WTC11 (cell line): ENCODE data around the gene OPN1MW3.
"Not testable (repeated sequence)": the region's sequence is repeated elsewhere in the genome, so short reads cannot be mapped to it uniquely, and the experiment has no call there.

Source experiments
- JUN ChIP-seq: sonication (generic); formaldehyde crosslinking; IDR thresholded peaks from 2 replicates; pipeline ENCODE4 v1.8.0; 2023; ENCODE audit warnings: mild to moderate bottlenecking, missing genetic modification reagents
- TF ChIP-seq, protein P1 (sequence below): sonication (generic); formaldehyde crosslinking; IDR thresholded peaks from 2 replicates; pipeline ENCODE4 v1.8.0; 2022; ENCODE audit warnings: mild to moderate bottlenecking, missing genetic modification reagents

DNA sequence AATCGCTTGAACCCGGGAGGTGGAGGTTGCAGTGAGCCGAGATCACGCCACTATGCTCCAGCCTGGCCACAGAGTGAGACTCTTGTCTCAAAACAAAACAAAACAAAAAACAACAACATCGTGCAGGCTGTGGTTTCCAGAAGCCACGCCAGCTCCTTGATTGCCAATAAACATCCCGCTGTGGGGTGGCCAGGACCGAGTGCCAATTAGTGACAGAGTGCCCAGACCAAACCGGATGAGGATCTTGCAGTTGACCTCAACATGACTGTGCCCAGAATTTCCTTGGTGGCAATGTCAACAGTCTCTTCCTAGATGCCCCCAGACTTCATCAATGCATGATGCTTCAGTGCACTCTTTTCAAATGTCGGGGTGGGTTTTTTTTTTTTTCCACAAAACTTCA lies 1.3 kb downstream of the OPN1MW3 start:
- TF ChIP-seq, protein P1, sequence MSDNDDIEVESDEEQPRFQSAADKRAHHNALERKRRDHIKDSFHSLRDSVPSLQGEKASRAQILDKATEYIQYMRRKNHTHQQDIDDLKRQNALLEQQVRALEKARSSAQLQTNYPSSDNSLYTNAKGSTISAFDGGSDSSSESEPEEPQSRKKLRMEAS (CRISPR knock-in tag) = not testable (repeated sequence)
- not testable (repeated sequence) for TF ChIP-seq JUN (CRISPR knock-in tag)
